CD8-positive, alpha-beta memory T cell (primary cell): ENCODE data around the gene SCAMP4. TPM values are rescaled to one million over a fixed set of nuclear protein-coding genes. Genes with fewer than 3 reads are reported as not detected.

Source experiments
- CTCF ChIA-PET: fragments of 350-600 bp; sonication (Branson Sonifier 250); formaldehyde crosslinking; loops from one replicate; lab custom pipeline; 2021; ENCODE audit warnings: antibody characterized with exemption; lab: Charles Lee
- POLR2A ChIA-PET: fragments of 350-600 bp; sonication (Branson Sonifier 250); formaldehyde crosslinking; loops from one replicate; lab custom pipeline; 2021; ENCODE audit warnings: antibody characterized with exemption; lab: Charles Lee
- DNase-seq, 5 donors: peaks; one replicate each; pipeline versions ENCODE4 v3.0.0 to v3.0.0-alpha.2; 2020 to 2022; ENCODE audit warnings: mixed read lengths in 1 of 5
- H3K27ac ChIP-seq: one replicate; pipeline ENCODE4 v1.7.0; 2013; ENCODE audit warnings: low read depth, mild to moderate bottlenecking, low read length, moderate library complexity
- H3K27me3 ChIP-seq: 2 replicates; pipeline ENCODE4 v1.7.0; 2013; ENCODE audit warnings: low read length, mild to moderate bottlenecking; ENCODE audit not compliant: insufficient read depth, poor library complexity, severe bottlenecking
- H3K36me3 ChIP-seq: 2 replicates; pipeline ENCODE4 v1.7.0; 2013; ENCODE audit warnings: mild to moderate bottlenecking, low read length, moderate library complexity; ENCODE audit not compliant: insufficient read depth
- H3K4me1 ChIP-seq: 2 replicates; pipeline ENCODE4 v1.7.0; 2013; ENCODE audit warnings: mild to moderate bottlenecking, low read length, moderate library complexity; ENCODE audit not compliant: insufficient read depth
- H3K4me3 ChIP-seq: 2 replicates; pipeline ENCODE4 v1.7.0; 2013; ENCODE audit warnings: mild to moderate bottlenecking, low read length
- H3K9me3 ChIP-seq: 2 replicates; pipeline ENCODE4 v1.7.0; 2013; ENCODE audit warnings: mild to moderate bottlenecking, low read length
- H3K27ac Mint-ChIP-seq, 8 donors: one replicate each; pipeline ENCODE4 v1.8.0; 2020 to 2021; ENCODE audit warnings: mixed read lengths in 8 of 8, mild to moderate bottlenecking in 6 of 8, inconsistent platforms in 3 of 8, moderate library complexity in 3 of 8
- H3K27me3 Mint-ChIP-seq, 2 donors: one replicate each; pipeline ENCODE4 v1.8.0; 2020 to 2021; ENCODE audit warnings: mixed read lengths in 2 of 2, mild to moderate bottlenecking in 1 of 2, moderate library complexity in 1 of 2
- H3K36me3 Mint-ChIP-seq, 3 donors: one replicate each; pipeline ENCODE4 v1.8.0; 2020 to 2021; ENCODE audit warnings: mixed read lengths in 3 of 3, inconsistent platforms in 1 of 3, mild to moderate bottlenecking in 1 of 3
- H3K4me1 Mint-ChIP-seq, 3 donors: one replicate each; pipeline ENCODE4 v1.8.0; 2020 to 2021; ENCODE audit warnings: mixed read lengths in 3 of 3, inconsistent platforms in 1 of 3, mild to moderate bottlenecking in 1 of 3
- H3K4me3 Mint-ChIP-seq, 7 donors: one replicate each; pipeline ENCODE4 v1.8.0; 2020 to 2021; ENCODE audit warnings: mixed read lengths in 7 of 7, mild to moderate bottlenecking in 6 of 7, moderate library complexity in 4 of 7, inconsistent platforms in 2 of 7
- H3K9me3 Mint-ChIP-seq, 5 donors: one replicate each; pipeline ENCODE4 v1.8.0; 2020 to 2022; ENCODE audit warnings: mixed read lengths in 5 of 5, mild to moderate bottlenecking in 3 of 5, moderate library complexity in 2 of 5, inconsistent platforms in 1 of 5
- polyA plus RNA-seq: library from polyadenylated mRNA; unstranded; fragments of 300-500 nt; fragmentation: Illumina TruSeq; gene quantifications from one replicate; pipeline ENCODE4 v1.2.3, GENCODE V29; 2021
- total RNA-seq, 2 experiments: library from RNA; stranded (reverse); gene quantifications; one replicate each; pipeline ENCODE4 v1.2.3, GENCODE V29; 2021

The SCAMP4 gene
- total and polyA plus RNA-seq, 3 experiments from 2014 or later, result 16.3 to 40.6 (median 38.6) TPM

GRCh38 chr19:1910177-1910576 lies 5.0 kb downstream of the SCAMP4 start:
- Histone ChIP-seq H3K4me1 (peaks cover 7% of the 10 kb centered on the region), H3K27ac (no peak overlapping the region), H3K27me3 (no peaks in the 10 kb centered on the region), H3K4me3 (no peak overlapping the region), H3K9me3 (no peaks in the 10 kb centered on the region), H3K36me3 (no peaks in the 10 kb centered on the region)
- Mint-ChIP-seq H3K27me3 (no peaks in the 10 kb centered on the region), H3K4me1 (peaks cover 20 to 37% (median 34%) of the 10 kb centered on the region in 3 donors), H3K4me3 (peak overlapping the region in 3 of 7 donors; percentile 28 to 37 (median 28)), H3K27ac (peak overlapping the region in 4 of 8 donors; percentile 15 to 93 (median 46)), H3K36me3 (peaks cover 0 to 13% (median 0%) of the 10 kb centered on the region in 3 donors), H3K9me3 (no peaks in the 10 kb centered on the region)
- ChIA-PET POLR2A (no interaction called here), CTCF (interaction anchor here (1.0 kb wide), 1 partner anchor 57 kb away, joined by 3 read pairs; no protein-coding TSS in a partner anchor)
- no peak for DNase-seq

GRCh38 chr19:1911098-1911497 lies 5.9 kb downstream of the SCAMP4 start:
- DNase-seq, result no peak
- Mint-ChIP-seq H3K4me3 (peak overlapping the region in 1 of 7 donors; percentile 63), H3K27ac (peak overlapping the region in 4 of 8 donors; percentile 12 to 93 (median 59)), H3K9me3 (no peaks in the 10 kb centered on the region), H3K36me3 (peaks cover 0 to 10% (median 0%) of the 10 kb centered on the region in 3 donors), H3K27me3 (no peaks in the 10 kb centered on the region), H3K4me1 (peaks cover 15 to 31% (median 26%) of the 10 kb centered on the region in 3 donors)
- no peaks in the 10 kb centered on the region for H3K9me3 ChIP-seq
- H3K4me1 ChIP-seq, result peaks cover under 1% of the 10 kb centered on the region
- ChIA-PET CTCF (interaction anchor here (1.2 to 1.5 kb wide), 2 partner anchors 8 to 17 kb away, joined by 3 read pairs; no protein-coding TSS in a partner anchor), POLR2A (no interaction called here)
- no peaks in the 10 kb centered on the region for H3K27me3 ChIP-seq
- no peaks in the 10 kb centered on the region for H3K36me3 ChIP-seq
- H3K27ac ChIP-seq, result no peak overlapping the region
- no peak overlapping the region for H3K4me3 ChIP-seq

- POLR2A ChIA-PET, result no interaction called here
- H3K4me1 Mint-ChIP-seq, result peaks cover 15 to 30% (median 26%) of the 10 kb centered on the region in 3 donors
- no peaks in the 10 kb centered on the region for H3K9me3 Mint-ChIP-seq
These were observed 6.8 kb downstream of the SCAMP4 start for GRCh38 chr19:1911995-1912394.

GRCh38 chr19:1912760-1913505 lies 7.7 kb downstream of the SCAMP4 start:
- Mint-ChIP-seq H3K4me3 (no peak overlapping the region), H3K27ac (peak overlapping the region in 1 of 8 donors; percentile 77), H3K4me1 (peaks cover 16 to 30% (median 23%) of the 10 kb centered on the region in 3 donors), H3K36me3 (peaks cover 0 to 15% (median 0%) of the 10 kb centered on the region in 3 donors), H3K9me3 (no peaks in the 10 kb centered on the region), H3K27me3 (no peaks in the 10 kb centered on the region)
- POLR2A ChIA-PET, result no interaction called here
- Histone ChIP-seq H3K27me3 (no peaks in the 10 kb centered on the region), H3K9me3 (no peaks in the 10 kb centered on the region), H3K4me3 (no peak overlapping the region), H3K4me1 (no peaks in the 10 kb centered on the region), H3K36me3 (no peaks in the 10 kb centered on the region), H3K27ac (no peak overlapping the region)
- CTCF ChIA-PET, result interaction anchor here (1.2 to 1.5 kb wide), 2 partner anchors 10 to 87 kb away, joined by 3 read pairs; no protein-coding TSS in a partner anchor
- DNase-seq, result no peak

More at GRCh38 chr19:1911995-1912394, 6.8 kb downstream of the SCAMP4 start:
- no peak for DNase-seq
- H3K4me1 ChIP-seq, result no peaks in the 10 kb centered on the region
- Mint-ChIP-seq H3K27ac (no peak overlapping the region), H3K4me3 (no peak overlapping the region), H3K27me3 (no peaks in the 10 kb centered on the region), H3K36me3 (peaks cover 0 to 10% (median 0%) of the 10 kb centered on the region in 3 donors)
- H3K27ac ChIP-seq, result no peak overlapping the region
- H3K9me3 ChIP-seq, result no peaks in the 10 kb centered on the region
- CTCF ChIA-PET, result interaction anchor here (1.2 to 1.5 kb wide), 3 partner anchors 9 to 86 kb away, joined by 3 read pairs; no protein-coding TSS in a partner anchor
- H3K4me3 ChIP-seq, result no peak overlapping the region
- no peaks in the 10 kb centered on the region for H3K36me3 ChIP-seq
- H3K27me3 ChIP-seq, result no peaks in the 10 kb centered on the region

- ChIA-PET POLR2A (no interaction called here), CTCF (no interaction called here)
- H3K9me3 Mint-ChIP-seq, result no peaks in the 10 kb centered on the region
- peaks cover 14 to 24% (median 15%) of the 10 kb centered on the region in 3 donors for H3K4me1 Mint-ChIP-seq
- H3K27ac Mint-ChIP-seq, result peak overlapping the region in 1 of 8 donors; percentile 77
- no peaks in the 10 kb centered on the region for H3K27me3 ChIP-seq
- H3K27ac ChIP-seq, result no peak overlapping the region
- H3K4me3 ChIP-seq, result no peak overlapping the region
- H3K4me3 Mint-ChIP-seq, result peak overlapping the region in 1 of 7 donors; percentile 37
- H3K4me1 ChIP-seq, result no peaks in the 10 kb centered on the region
- H3K9me3 ChIP-seq, result no peaks in the 10 kb centered on the region
- peaks cover 0 to 25% (median 0%) of the 10 kb centered on the region in 3 donors for H3K36me3 Mint-ChIP-seq
- no peaks in the 10 kb centered on the region for H3K27me3 Mint-ChIP-seq
- H3K36me3 ChIP-seq, result no peaks in the 10 kb centered on the region
- DNase-seq, result no peak
These were observed 8.8 kb downstream of the SCAMP4 start for GRCh38 chr19:1913781-1914577.

- Histone ChIP-seq H3K36me3 (no peaks in the 10 kb centered on the region), H3K4me1 (no peaks in the 10 kb centered on the region), H3K27me3 (no peaks in the 10 kb centered on the region), H3K9me3 (no peaks in the 10 kb centered on the region), H3K4me3 (no peak overlapping the region), H3K27ac (no peak overlapping the region)
- Mint-ChIP-seq H3K9me3 (no peaks in the 10 kb centered on the region), H3K27me3 (no peaks in the 10 kb centered on the region), H3K36me3 (peaks cover 0 to 28% (median 0%) of the 10 kb centered on the region in 3 donors), H3K4me1 (peaks cover 5 to 15% (median 6%) of the 10 kb centered on the region in 3 donors), H3K27ac (no peak overlapping the region), H3K4me3 (no peak overlapping the region)
- ChIA-PET POLR2A (no interaction called here), CTCF (interaction anchor here (1.2 kb wide), 1 partner anchor 17 kb away, joined by 3 read pairs; no protein-coding TSS in a partner anchor)
- DNase-seq, result no peak
These were observed 9.7 kb downstream of the SCAMP4 start for GRCh38 chr19:1914826-1915341.

GRCh38 chr19:1917146-1917545 lies 11.9 kb downstream of the SCAMP4 start:
- no peak overlapping the region for H3K27ac ChIP-seq
- H3K4me1 Mint-ChIP-seq, result peaks cover 0 to 1% (median 0%) of the 10 kb centered on the region in 3 donors
- CTCF ChIA-PET, result no interaction called here
- POLR2A ChIA-PET, result no interaction called here
- peak overlapping the region in 2 of 8 donors; percentile 21 to 46 for H3K27ac Mint-ChIP-seq
- no peaks in the 10 kb centered on the region for H3K9me3 ChIP-seq
- no peaks in the 10 kb centered on the region for H3K9me3 Mint-ChIP-seq
- H3K27me3 ChIP-seq, result no peaks in the 10 kb centered on the region
- no peaks in the 10 kb centered on the region for H3K27me3 Mint-ChIP-seq
- H3K36me3 Mint-ChIP-seq, result peaks cover 0 to 38% (median 0%) of the 10 kb centered on the region in 3 donors
- H3K36me3 ChIP-seq, result no peaks in the 10 kb centered on the region
- no peak overlapping the region for H3K4me3 Mint-ChIP-seq
- no peak for DNase-seq
- no peak overlapping the region for H3K4me3 ChIP-seq
- no peaks in the 10 kb centered on the region for H3K4me1 ChIP-seq
